Neural crest cell (in vitro differentiated cells): ENCODE measurements around the gene TNIP2. TPM values are rescaled to one million over a fixed set of nuclear protein-coding genes. Genes with fewer than 3 reads are reported as not detected.
A peak's percentile ranks its signal among the peaks of the same experiment; 100 is the strongest.

Source experiments
- DNase-seq: peaks from one replicate; pipeline ENCODE4 v3.0.0; 2021; ENCODE audit warnings: low read depth, mixed read lengths, low spot score
- H3K27ac Mint-ChIP-seq: one replicate; pipeline ENCODE4 v1.8.0; 2021; ENCODE audit warnings: mild to moderate bottlenecking, mixed read lengths; ENCODE audit not compliant: unreplicated experiment
- H3K27me3 Mint-ChIP-seq: 2 replicates; pipeline ENCODE4 v1.8.0; 2021; ENCODE audit warnings: low read depth, mild to moderate bottlenecking, mixed read lengths
- H3K36me3 Mint-ChIP-seq: 2 replicates; pipeline ENCODE4 v1.8.0; 2021; ENCODE audit warnings: low read depth, mild to moderate bottlenecking, mixed read lengths
- H3K4me1 Mint-ChIP-seq: 2 replicates; pipeline ENCODE4 v1.8.0; 2021; ENCODE audit warnings: mixed read lengths
- H3K4me3 Mint-ChIP-seq: one replicate; pipeline ENCODE4 v1.8.0; 2021; ENCODE audit warnings: mild to moderate bottlenecking, mixed read lengths
- H3K9me3 Mint-ChIP-seq: 2 replicates; pipeline ENCODE4 v1.8.0; 2021; ENCODE audit warnings: mixed read lengths
- CTCF ChIP-seq: fragments of 200-600 bp; sonication (generic); conservative IDR thresholded peaks from 2 replicates; pipeline ENCODE4 v1.5.0; 2021; ENCODE audit warnings: antibody characterized with exemption, mild to moderate bottlenecking
- total RNA-seq: library from RNA; stranded (reverse); gene quantifications from 2 replicates; pipeline ENCODE4 v1.2.1, GENCODE V29; 2021

Gene TNIP2
- total RNA-seq, 1 donor from 2014 or later = 25.1 TPM

GRCh38 chr4:2762048-2762447 lies 5.9 kb upstream of the TNIP2 start:
- Mint-ChIP-seq H3K4me1 (peaks cover 21% of the 10 kb centered on the region), H3K9me3 (peaks cover 2% of the 10 kb centered on the region), H3K27me3 (peaks cover 3% of the 10 kb centered on the region), H3K36me3 (no peaks in the 10 kb centered on the region), H3K4me3 (no peak overlapping the region), H3K27ac (no peak overlapping the region)
- no peak for TF ChIP-seq CTCF
- no peak for DNase-seq

DNA sequence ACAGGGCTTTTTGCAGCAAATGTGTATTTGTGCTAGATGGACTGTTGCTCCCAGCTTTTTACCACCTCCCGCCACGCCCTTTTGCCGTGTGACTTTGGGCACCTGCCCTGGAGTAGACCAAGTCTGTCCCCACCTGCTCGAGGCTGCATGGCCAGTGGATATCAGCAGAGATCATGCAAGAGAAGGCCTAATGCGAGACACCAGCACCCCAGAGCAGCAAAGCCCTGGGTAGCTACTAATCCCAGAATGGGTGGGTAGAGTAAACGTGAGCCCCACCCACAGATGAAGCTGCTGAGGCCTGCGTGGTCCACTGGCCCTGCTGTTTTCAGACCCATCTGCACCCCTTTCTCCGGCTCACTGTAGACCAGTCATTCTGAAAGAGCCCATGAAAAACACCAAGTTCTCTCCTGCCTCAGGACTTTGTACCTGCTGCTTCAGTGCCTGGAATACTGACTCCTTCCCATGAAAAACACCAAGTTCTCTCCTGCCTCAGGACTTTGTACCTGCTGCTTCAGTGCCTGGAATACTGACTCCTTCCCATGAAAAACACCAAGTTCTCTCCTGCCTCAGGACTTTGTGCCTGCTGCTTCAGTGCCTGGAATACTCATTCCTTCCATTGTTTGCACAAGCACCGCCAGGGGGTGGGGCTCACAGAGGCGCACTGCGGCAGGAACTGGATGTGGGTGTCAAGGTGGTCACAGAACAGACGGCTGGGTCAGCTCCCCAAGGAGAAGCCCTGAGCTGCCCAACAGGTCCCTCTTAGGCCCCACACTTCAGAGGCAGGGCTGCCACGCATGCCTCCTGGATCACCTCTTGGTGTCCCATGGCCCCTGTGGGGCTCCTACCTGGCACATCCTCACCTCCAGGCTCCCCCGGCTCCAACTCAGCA lies 5.1 kb upstream of the TNIP2 start:
- peaks cover 20% of the 10 kb centered on the region for H3K4me1 Mint-ChIP-seq
- H3K27me3 Mint-ChIP-seq = peaks cover 3% of the 10 kb centered on the region
- TF ChIP-seq CTCF = no peak
- no peak overlapping the region for H3K27ac Mint-ChIP-seq
- peaks cover 2% of the 10 kb centered on the region for H3K9me3 Mint-ChIP-seq
- DNase-seq = no peak
- H3K36me3 Mint-ChIP-seq = no peaks in the 10 kb centered on the region
- H3K4me3 Mint-ChIP-seq = no peak overlapping the region

DNA sequence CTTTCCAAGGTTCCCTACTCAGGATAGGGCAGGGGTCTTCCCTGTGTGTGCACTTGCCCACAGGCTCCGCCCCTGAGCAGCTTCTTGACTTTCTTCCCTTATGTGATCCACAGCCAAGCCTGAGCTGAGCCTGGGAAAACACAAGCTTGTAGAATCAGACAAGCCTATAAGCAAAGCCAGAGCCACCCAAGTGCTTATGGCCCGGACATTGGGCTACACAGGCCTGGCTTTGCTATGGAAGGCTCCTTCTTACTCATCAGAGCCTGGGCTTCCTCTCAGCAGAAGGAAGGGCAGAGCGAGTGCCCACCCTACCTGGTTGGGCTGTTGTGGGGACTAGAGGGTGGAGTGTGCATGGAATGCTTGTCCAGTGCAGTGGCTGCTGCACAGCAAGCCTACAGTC lies 1.3 kb upstream of the TNIP2 start:
- Mint-ChIP-seq H3K27ac (no peak overlapping the region), H3K27me3 (peaks cover 3% of the 10 kb centered on the region), H3K9me3 (no peaks in the 10 kb centered on the region), H3K4me3 (peak overlapping the region; percentile 90), H3K4me1 (peaks cover 22% of the 10 kb centered on the region), H3K36me3 (no peaks in the 10 kb centered on the region)
- no peak for DNase-seq
- no peak for TF ChIP-seq CTCF

- Mint-ChIP-seq H3K36me3 (no peaks in the 10 kb centered on the region), H3K27me3 (peaks cover 3% of the 10 kb centered on the region), H3K4me3 (peak overlapping the region; percentile 90), H3K9me3 (no peaks in the 10 kb centered on the region), H3K27ac (no peak overlapping the region), H3K4me1 (peaks cover 22% of the 10 kb centered on the region)
- TF ChIP-seq CTCF = no peak
- DNase-seq = no peak
These were observed 685 bp upstream of the TNIP2 start for GRCh38 chr4:2756691-2757350.

DNA sequence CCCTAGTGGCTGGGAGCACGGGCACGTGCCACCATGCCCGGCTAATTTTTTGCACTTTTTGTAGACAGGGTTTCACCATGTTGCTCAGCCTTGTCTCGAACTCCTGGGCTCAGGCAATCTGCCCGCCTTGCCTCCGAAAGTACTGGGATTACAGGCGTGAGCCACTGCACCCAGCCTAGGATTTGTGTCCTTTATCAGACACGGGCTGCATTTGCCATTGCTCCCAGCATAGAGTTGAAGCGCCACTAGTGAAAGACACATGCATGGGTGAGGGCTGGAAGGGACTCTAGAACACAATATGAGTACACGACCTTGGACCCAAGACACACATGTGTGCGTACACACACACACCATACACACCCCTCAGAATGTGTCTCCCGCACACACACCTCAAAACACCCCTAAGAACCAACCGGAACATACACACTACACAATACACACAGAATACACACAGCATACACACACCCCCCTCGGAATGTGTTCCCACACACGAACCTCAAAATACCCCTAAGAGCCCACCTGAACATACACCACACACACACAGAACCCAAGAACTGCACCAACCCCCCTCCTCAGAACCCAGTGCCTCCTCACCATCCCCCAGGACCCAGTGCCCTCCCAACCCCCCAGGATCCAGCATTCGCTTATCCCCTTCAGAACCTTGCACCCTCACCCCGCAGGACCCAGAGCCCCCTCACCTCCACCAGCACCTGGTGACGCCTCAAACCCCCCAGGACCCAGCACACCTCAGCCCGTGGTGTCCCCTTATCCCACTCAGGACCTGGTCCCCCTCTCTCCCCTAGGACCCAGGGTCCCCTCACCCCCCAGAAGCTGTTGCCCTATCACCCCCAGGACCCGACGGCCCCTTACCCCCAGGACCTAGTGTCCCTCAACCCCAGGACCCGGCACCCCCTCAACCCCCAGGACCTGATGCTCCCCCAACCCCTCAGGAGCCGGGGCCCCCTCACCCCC lies 1.0 kb downstream of the TNIP2 start:
- Mint-ChIP-seq H3K36me3 (no peaks in the 10 kb centered on the region), H3K4me1 (peaks cover 22% of the 10 kb centered on the region), H3K27me3 (peaks cover 3% of the 10 kb centered on the region), H3K27ac (no peak overlapping the region), H3K9me3 (no peaks in the 10 kb centered on the region), H3K4me3 (peak overlapping the region; percentile 77)
- TF ChIP-seq CTCF = no peak
- no peak for DNase-seq
